Measurements from ENCODE around the gene WDR27. TPM values are rescaled to one million over a fixed set of nuclear protein-coding genes. Genes with fewer than 3 reads are reported as not detected.
A peak's percentile ranks its signal among the peaks of the same experiment; 100 is the strongest.

The WDR27 gene
- total and polyA plus RNA-seq, 12 donors: 3.2 to 12.0 (median 6.6) TPM

DNA sequence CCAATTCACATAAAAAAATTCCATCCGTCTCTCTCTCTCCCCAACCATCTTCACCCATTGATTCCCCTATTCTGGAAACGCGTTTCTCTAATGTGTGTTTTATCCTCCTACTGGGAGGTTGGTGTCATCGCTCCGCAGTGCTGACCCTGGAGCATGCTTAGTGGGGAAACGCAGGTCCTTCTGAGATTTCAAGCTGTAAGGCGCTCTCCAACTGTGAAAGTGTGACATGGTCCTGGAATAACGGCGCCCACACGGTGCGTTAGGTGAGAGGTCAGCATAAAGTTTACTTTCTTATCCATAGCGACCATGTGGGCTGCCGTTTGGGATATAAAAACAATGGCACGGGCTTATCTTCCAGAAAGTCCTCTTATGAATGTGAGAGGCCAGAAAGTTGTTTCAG, 123.9 kb downstream of the WDR27 start:
- no peak for DNase-seq
- peak overlapping the region in 2 of 10 donors; percentile 28 to 38 for H3K4me3 ChIP-seq
- ATAC-seq: no peak
- no peak overlapping the region for H3K27ac ChIP-seq
- no peaks in the 10 kb centered on the region for H3K4me1 ChIP-seq
- intact Hi-C loops (cut with DNase I): loop anchor here in 1 of 10 donors (1.0 kb wide), 1 partner anchor 12 kb away; no protein-coding TSS in a partner anchor
- 80 to 84% methylated on average over 14 of the region's 14 CpGs for WGBS, 2 donors
- H3K36me3 ChIP-seq: peaks cover 0 to 14% (median 0%) of the 10 kb centered on the region in 9 donors
- H3K27me3 ChIP-seq: no peaks in the 10 kb centered on the region
- no peaks in the 10 kb centered on the region for H3K9me3 ChIP-seq
- TF ChIP-seq, protein P1, sequence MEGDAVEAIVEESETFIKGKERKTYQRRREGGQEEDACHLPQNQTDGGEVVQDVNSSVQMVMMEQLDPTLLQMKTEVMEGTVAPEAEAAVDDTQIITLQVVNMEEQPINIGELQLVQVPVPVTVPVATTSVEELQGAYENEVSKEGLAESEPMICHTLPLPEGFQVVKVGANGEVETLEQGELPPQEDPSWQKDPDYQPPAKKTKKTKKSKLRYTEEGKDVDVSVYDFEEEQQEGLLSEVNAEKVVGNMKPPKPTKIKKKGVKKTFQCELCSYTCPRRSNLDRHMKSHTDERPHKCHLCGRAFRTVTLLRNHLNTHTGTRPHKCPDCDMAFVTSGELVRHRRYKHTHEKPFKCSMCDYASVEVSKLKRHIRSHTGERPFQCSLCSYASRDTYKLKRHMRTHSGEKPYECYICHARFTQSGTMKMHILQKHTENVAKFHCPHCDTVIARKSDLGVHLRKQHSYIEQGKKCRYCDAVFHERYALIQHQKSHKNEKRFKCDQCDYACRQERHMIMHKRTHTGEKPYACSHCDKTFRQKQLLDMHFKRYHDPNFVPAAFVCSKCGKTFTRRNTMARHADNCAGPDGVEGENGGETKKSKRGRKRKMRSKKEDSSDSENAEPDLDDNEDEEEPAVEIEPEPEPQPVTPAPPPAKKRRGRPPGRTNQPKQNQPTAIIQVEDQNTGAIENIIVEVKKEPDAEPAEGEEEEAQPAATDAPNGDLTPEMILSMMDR (IDR thresholded peaks at IDR 0.05): no peak

DNA sequence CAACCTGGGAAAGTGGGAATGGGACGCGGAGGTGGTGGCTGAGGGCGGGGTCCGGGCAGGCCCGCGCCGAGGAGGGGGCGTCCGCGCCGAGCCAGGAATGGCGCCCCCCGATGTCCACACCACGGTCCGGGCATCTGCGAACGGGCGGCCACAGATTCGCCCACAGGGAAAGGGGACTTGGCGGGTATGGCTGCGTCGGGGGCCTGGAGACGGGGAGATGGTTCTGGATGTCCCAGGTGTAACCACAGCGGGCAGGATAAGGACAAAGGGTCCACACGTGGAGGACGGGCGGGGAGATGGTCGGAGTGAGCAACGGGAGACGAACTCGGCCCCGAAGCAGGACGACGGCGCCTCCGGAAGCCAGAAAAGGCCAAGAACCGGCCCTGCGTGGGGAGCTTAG, 124.6 kb downstream of the WDR27 start:
- TF ChIP-seq, protein P1 (IDR thresholded peaks at IDR 0.05): no peak
- DNase-seq: no peak
- Histone ChIP-seq H3K36me3 (peaks cover 0 to 12% (median 0%) of the 10 kb centered on the region in 9 donors), H3K9me3 (no peaks in the 10 kb centered on the region), H3K4me1 (no peaks in the 10 kb centered on the region), H3K27ac (no peak overlapping the region), H3K27me3 (no peaks in the 10 kb centered on the region), H3K4me3 (peak overlapping the region in 4 of 10 donors; percentile 1 to 38 (median 26))
- ATAC-seq: no peak
- intact Hi-C loops (cut with DNase I): loop anchor here in 1 of 10 donors (1.0 kb wide), 1 partner anchor 11 kb away; no protein-coding TSS in a partner anchor
- WGBS, 2 donors: 89 to 94% methylated on average over 37 to 38 of the region's 38 CpGs

DNA sequence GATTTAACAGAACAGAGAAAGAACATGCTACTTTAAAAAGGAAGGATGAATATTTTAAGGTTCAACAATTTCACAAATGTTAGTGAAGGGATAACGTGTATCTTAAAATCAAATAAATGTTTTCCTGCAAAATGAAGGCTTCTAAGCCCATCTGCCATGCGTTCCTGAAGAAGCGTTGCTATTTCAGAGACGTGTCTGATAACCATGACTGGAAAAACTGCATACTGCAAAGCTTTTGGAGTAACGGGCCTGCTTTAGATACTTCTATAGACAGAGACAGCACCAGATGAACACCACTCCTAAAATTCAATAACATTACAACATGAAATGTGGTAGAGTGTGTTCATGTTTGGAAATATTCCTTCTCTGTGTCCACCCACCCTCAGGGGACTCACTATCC, 126.0 kb downstream of the WDR27 start:
- WGBS, 2 donors: 84 to 87% methylated on average over 5 of the region's 5 CpGs
- TF ChIP-seq, protein P1 (IDR thresholded peaks at IDR 0.05): no peak
- Histone ChIP-seq H3K9me3 (no peaks in the 10 kb centered on the region), H3K27me3 (no peaks in the 10 kb centered on the region), H3K4me3 (no peak overlapping the region), H3K36me3 (no peaks in the 10 kb centered on the region), H3K4me1 (no peaks in the 10 kb centered on the region), H3K27ac (no peak overlapping the region)
- DNase-seq: no peak
- no peak for ATAC-seq
- intact Hi-C loops (cut with DNase I): no loop called here

DNA sequence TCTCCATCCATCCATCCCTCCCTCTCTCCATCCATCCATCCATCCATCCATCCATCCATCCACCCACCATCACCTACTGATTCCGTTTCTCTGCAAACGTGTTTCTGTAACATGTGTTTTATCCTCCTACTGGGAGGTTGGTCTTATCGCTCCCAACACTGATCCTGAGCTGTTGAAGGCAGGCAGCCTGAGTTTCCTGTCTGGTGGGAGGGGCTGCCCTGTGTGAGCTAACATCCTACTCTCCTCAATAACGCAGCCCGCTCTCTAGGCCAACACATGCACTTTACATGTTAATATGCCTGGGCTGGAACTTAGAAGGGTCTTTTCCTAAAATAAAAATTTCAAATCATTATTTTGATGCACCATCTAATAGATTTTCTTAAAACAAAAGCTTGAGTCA, 126.5 kb downstream of the WDR27 start:
- WGBS, 2 donors: 65 to 68% methylated on average over 5 of the region's 5 CpGs
- H3K27me3 ChIP-seq: no peaks in the 10 kb centered on the region
- no peaks in the 10 kb centered on the region for H3K9me3 ChIP-seq
- no peak overlapping the region for H3K27ac ChIP-seq
- intact Hi-C loops (cut with DNase I): no loop called here
- H3K4me1 ChIP-seq: no peaks in the 10 kb centered on the region
- ATAC-seq: no peak
- H3K36me3 ChIP-seq: no peaks in the 10 kb centered on the region
- DNase-seq: no peak
- TF ChIP-seq, protein P1 (IDR thresholded peaks at IDR 0.05): no peak
- no peak overlapping the region for H3K4me3 ChIP-seq

Data from heart right ventricle (tissue), 16 donors.